Chondrocyte (in vitro differentiated cells): Measurements from ENCODE around the gene MYL2. TPM values are rescaled to one million over a fixed set of nuclear protein-coding genes. Genes with fewer than 3 reads are reported as not detected.

Experiments
- DNase-seq: peaks from one replicate; pipeline ENCODE4 v3.0.0; 2021; ENCODE audit warnings: mixed read lengths, low spot score
- H3K27ac Mint-ChIP-seq: one replicate; pipeline ENCODE4 v1.8.0; 2021; ENCODE audit warnings: mild to moderate bottlenecking, moderate library complexity, mixed read lengths; ENCODE audit not compliant: unreplicated experiment
- H3K27me3 Mint-ChIP-seq: 2 replicates; pipeline ENCODE4 v1.8.0; 2021; ENCODE audit warnings: low read depth, mixed read lengths
- H3K36me3 Mint-ChIP-seq: 2 replicates; pipeline ENCODE4 v1.8.0; 2021; ENCODE audit warnings: low read depth, mixed read lengths
- H3K4me1 Mint-ChIP-seq: 2 replicates; pipeline ENCODE4 v1.8.0; 2021; ENCODE audit warnings: low read depth, mild to moderate bottlenecking, mixed read lengths
- H3K4me3 Mint-ChIP-seq: one replicate; pipeline ENCODE4 v1.8.0; 2021; ENCODE audit warnings: mild to moderate bottlenecking, moderate library complexity, mixed read lengths; ENCODE audit not compliant: unreplicated experiment
- H3K9me3 Mint-ChIP-seq: 2 replicates; pipeline ENCODE4 v1.8.0; 2021; ENCODE audit warnings: low read depth, mixed read lengths
- total RNA-seq: library from RNA; stranded (reverse); gene quantifications from 3 replicates; pipeline ENCODE4 v1.2.1, GENCODE V29; 2021
- TF ChIP-seq, protein P1 (sequence below): fragments of 200-600 bp; sonication (generic); IDR thresholded peaks from 2 replicates; pipeline ENCODE4 v1.5.0; 2021; ENCODE audit warnings: antibody characterized with exemption, mild to moderate bottlenecking, moderate library complexity

MYL2 gene
- total RNA-seq, 1 donor from 2014 or later = not detected

DNA sequence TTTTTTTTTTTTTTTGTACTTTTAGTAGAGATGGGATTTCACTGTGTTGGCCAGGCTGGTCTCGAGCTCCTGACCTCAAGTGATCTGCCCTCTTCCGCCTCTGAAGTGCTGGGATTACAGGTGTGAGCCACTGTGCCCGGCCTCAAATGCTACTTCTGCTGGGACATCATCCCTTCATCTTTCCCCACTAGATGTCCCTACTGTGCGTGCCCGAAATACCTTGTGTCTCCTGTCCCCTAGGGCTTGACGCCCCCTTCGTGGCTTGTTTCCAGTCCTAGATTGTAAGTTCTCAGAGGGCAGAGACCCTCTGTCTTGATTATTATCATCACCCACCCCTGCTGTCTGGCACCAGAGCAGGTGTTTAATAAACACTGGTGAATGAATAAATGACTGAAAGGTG lies 58.6 kb downstream of the MYL2 start:
- Mint-ChIP-seq H3K36me3 (no peaks in the 10 kb centered on the region), H3K4me3 (no peak overlapping the region), H3K27ac (no peak overlapping the region), H3K27me3 (peaks cover 10% of the 10 kb centered on the region), H3K9me3 (no peaks in the 10 kb centered on the region), H3K4me1 (no peaks in the 10 kb centered on the region)
- DNase-seq = no peak
- TF ChIP-seq, protein P1, sequence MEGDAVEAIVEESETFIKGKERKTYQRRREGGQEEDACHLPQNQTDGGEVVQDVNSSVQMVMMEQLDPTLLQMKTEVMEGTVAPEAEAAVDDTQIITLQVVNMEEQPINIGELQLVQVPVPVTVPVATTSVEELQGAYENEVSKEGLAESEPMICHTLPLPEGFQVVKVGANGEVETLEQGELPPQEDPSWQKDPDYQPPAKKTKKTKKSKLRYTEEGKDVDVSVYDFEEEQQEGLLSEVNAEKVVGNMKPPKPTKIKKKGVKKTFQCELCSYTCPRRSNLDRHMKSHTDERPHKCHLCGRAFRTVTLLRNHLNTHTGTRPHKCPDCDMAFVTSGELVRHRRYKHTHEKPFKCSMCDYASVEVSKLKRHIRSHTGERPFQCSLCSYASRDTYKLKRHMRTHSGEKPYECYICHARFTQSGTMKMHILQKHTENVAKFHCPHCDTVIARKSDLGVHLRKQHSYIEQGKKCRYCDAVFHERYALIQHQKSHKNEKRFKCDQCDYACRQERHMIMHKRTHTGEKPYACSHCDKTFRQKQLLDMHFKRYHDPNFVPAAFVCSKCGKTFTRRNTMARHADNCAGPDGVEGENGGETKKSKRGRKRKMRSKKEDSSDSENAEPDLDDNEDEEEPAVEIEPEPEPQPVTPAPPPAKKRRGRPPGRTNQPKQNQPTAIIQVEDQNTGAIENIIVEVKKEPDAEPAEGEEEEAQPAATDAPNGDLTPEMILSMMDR = no peak

Other genes with a start within 250 kb of the MYL2 start
- 1.2 to 1.3 TPM (median 1.2 TPM) in 3 replicates for gene HVCN1, start 231.5 kb downstream of the MYL2 start, total RNA-seq
- gene PPP1CC, start 177.7 kb downstream of the MYL2 start, total RNA-seq = 71.8 to 91.4 TPM (median 82.5 TPM) in 3 replicates
- gene CCDC63, start 73.6 kb downstream of the MYL2 start, total RNA-seq = not detected in 3 replicates
- not detected in 3 replicates for gene CUX2, start 113.6 kb upstream of the MYL2 start, total RNA-seq